Adrenal gland (tissue), 5 donors: ENCODE results near the gene PLEKHG4B.

ENCODE experiments used
- CTCF ChIP-seq, 6 experiments: fragments of 450-650 bp in 4 of 6; fragments of 200-600 bp in 2 of 6; sonication (generic) in 1 of 6; IDR thresholded peaks; 1 replicate in 5 of 6; 2 replicates in 1 of 6; pipeline versions ENCODE4 v1.5.1 to v1.8.0; 2016 to 2021; ENCODE audit warnings: antibody characterized with exemption in 6 of 6, mild to moderate bottlenecking in 2 of 6, moderate library complexity in 1 of 6
- POLR2A ChIP-seq, 2 donors: fragments of 450-650 bp; IDR thresholded peaks; one replicate each; pipeline ENCODE4 v1.6.1; 2017; ENCODE audit warnings: antibody characterized with exemption in 2 of 2, mild to moderate bottlenecking in 2 of 2, moderate library complexity in 1 of 2
- donor health status: DM: no; HTN: no; CAD: no.

GRCh38 chr5:213803-214395 is 121.9 kb downstream of the PLEKHG4B start:
- TF ChIP-seq CTCF (IDR thresholded peaks at IDR 0.05): no peak
- TF ChIP-seq POLR2A (IDR thresholded peaks at IDR 0.05): no peak
